NCI-H524 (cell line): ENCODE data around the gene PRKCA.
"Not testable (repeated sequence)": the region's sequence is repeated elsewhere in the genome, so short reads cannot be mapped to it uniquely, and the experiment has no call there.

ENCODE experiments used
- DNase-seq, 2 experiments: peaks; one replicate each; lab custom pipeline; 2025; lab: John Stamatoyannopoulos, UW

PRKCA gene

DNA sequence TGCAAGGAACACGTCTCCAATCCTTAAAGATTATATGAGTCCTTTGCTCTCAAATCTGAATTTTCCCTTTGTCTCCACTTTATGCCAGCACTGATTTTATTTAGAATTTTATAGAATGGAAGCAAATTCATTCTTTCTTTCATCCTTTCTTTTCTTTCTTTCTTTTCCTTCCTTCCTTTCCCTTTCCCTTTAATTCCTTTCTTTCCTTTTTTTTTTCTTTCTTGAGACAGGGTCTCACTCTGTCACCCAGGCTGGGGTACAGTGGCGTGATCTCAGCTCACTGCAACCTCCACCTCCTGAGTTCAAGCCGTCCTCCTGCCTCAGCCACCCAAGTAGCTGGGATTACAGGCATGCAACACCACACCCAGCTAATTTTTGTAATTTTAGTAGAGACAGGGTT, 187.2 kb downstream of the PRKCA start:
- DNase-seq = not testable (repeated sequence)

GRCh38 chr17:66491213-66491612, 188.8 kb downstream of the PRKCA start:
- DNase-seq = no peak

DNA sequence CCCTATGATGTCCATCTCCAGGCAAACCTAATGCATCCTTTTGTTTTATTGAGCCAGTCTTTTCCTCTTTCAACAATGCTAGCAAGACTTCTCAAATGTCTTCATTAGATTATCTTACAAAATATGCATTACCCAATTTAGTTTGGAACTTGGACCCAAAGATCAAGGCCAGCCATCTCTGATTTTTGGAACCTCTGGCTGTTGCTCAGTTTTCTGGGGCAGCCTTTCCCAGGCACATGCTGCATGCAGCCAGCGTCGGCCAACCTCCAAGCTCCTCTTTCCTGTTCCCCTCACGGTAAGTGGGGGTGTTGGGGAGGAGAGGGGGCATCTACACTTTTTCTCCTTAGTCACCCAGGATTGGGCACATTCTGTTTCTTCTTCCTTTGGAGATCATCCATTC, 189.3 kb downstream of the PRKCA start:
- no peak for DNase-seq

DNA sequence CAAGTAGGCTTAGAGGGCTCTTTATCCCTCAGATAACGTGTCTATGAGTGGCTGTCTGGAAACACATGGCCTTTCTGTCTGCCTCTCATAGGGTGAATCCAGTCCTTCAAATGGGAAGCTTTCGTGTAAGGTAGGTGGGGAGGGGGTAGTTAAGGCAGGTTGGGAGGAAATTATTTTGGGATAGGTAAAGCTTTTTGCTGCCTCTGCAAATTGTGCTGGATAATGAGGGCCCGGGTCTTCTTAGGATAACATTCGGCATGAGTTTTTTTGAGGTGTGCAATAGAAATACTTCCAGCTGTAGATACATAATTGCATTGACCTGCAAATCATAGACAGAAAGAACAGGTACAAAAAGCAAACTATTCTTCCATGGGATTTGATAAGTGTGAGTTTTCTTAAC, 189.7 kb downstream of the PRKCA start:
- peak in 1 of 2 experiments; percentile 12 for DNase-seq

DNA sequence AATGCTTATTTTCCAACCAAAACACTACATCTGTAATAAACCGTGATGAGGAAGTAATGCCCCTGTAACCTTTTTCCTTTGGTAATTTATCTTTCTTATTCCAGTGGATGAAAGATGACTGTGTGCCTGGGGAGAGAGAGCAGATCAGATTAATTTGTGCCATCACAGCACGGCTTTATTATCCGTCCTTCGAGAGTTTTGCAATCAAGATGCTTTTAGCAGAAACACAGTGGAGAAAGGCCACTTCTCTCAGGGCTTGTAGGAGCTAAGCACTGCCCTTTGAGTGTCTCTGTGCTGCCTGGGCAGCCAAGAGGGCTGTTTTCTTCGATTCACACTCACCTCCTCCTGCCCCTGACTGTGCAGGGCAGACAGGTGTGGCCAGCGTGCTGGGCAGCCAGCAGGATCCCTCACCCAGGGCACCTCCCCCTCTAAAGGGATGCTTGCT, 190.2 kb downstream of the PRKCA start:
- DNase-seq = no peak

DNA sequence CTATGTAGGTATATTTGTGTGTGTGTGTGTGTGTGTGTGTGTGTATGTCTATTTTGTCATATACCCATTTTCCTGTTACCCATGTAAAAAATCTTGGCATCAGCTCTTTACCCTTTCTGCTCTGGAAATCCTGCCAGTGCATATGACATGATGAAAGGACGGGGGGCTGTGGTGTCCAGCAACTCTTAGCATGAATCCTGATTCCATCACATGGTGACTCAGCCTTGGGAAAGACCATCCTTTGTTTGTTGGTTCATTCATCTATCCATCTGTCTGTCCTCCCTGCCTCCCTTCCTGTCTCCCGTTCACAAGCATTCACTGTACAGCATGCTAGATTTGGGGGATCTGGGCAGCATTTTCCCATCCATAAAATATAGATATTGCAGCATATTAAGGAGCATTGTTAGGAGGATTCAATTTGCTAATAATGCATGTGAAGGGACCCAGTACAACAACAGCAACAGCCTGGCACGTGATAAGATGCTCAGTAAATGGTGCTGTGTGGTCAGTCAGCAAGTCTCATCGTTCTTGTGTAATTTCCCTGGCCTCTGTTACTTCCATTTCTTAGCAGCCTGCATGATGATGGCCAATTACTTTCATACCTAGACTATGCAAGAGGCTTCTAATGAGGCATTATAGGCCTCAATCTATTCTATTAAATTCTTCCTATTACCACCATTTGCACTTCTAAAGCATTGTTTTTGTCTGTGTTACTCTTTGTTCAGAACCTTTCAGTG, 191.0 kb downstream of the PRKCA start:
- DNase-seq = no peak

DNA sequence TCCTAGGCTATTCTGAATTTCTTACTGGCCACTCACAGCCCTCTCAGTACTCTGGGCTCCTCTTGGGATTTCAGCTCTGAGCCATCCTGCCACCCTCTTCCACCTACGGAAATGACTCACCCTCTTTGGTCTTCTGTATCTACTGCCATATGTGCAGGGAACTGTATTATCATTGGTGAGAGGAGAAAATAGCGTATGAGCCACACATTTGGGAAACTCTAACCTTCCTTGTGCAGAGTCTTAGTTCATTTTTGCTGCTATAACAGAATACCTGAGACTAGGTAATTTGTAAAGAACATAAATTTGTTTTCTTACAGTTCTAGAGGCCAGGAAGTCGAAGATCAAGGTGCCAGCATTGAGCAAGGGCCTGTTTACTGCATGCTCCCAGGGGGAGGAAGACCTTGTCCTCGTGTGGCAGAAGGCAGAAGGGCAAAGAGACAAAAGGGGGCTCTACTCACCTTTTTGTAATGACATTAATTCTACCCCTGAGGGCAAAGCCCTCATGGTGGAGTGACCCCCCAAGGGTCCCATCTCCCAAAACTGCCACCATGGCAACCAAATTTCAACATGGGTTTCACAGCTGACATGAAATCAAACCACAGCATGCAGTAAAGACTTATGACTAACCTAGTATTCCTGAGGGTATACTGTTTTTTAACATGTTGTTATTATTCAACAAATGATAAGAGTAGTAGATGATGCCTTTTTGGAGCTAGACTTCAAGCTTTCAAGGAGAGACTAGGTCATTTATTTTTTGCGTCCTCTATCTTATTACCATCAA, 191.8 kb downstream of the PRKCA start:
- DNase-seq = no peak

- no peak for DNase-seq
Measured at GRCh38 chr17:66495035-66495434, 192.6 kb downstream of the PRKCA start.

DNA sequence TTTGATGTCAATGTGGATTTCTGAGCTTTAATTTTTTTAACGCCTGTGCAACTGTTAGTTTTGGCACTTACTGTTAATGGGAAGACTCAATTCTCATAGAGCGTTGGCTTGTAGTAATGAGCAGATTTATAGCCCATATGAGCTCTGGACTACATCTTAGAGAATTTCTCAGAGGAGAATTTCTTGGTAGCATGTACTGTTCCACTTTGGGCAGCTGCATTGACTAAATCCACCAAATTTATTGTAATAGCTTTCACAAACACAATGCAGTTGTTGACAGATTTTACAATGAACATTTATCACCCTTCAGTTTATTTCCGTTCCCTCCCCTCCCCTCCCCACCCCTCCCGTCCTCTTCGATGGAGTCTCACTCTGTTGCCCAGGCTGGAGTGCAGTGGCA, 193.9 kb downstream of the PRKCA start:
- no peak for DNase-seq

DNA sequence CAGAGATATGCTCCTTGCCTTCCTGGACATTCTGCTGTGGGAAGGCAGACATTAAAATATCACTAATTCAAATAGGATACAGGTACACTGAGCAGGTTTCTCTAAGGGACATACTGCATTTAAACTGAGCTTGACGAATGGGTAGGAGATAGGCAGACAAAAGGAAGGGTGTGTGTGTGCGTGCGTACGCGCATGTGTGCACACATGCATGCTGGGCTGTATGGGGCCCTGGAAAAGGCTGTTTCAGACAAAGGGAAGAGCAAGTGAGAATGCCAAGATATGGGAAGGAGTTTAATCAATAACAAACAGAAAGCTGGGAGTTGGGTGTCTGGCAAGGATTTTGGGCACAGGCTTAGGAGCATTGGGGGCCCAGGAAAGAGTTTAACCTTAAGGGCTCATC, 196.2 kb downstream of the PRKCA start:
- no peak for DNase-seq

GRCh38 chr17:66506641-66507040, 204.2 kb downstream of the PRKCA start:
- no peak for DNase-seq

DNA sequence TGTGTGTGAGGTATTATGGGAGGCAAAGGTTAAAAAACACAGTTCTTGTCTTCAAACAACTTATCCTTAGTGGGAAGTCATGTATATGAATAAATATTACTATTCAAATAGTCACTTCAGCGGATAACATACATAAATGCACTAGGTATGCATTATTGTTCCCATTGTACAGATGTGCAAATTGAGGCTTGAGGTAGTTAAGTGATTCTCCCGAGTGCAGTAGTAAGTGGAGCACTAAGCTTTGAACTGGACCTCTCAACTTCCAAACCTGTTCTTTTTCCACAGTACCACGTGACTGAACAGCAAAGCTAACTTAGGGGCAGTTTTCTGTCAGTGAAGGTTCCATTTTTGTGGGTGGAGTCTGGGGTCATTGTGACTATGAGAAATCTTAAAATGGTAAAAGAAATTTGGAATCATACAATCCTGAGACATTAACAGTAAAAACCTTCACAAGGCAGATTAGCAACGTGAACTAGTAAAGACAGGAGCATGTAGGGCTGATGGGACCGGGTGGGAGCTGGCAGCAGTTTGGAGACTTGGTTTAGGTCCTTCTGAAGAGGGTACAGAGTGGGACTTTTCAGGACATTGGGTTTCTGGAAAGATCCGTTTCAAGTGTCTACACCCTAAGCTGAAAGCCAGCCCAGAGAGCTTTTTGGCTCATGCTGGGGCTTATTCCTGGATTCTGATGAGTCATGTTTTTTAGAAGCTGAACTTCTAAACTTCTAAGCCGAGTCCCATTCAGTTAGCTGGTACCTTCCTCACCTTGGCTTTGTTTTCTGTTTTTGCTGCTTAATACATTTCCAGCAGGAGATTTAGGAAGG, 204.9 kb downstream of the PRKCA start:
- no peak for DNase-seq

DNA sequence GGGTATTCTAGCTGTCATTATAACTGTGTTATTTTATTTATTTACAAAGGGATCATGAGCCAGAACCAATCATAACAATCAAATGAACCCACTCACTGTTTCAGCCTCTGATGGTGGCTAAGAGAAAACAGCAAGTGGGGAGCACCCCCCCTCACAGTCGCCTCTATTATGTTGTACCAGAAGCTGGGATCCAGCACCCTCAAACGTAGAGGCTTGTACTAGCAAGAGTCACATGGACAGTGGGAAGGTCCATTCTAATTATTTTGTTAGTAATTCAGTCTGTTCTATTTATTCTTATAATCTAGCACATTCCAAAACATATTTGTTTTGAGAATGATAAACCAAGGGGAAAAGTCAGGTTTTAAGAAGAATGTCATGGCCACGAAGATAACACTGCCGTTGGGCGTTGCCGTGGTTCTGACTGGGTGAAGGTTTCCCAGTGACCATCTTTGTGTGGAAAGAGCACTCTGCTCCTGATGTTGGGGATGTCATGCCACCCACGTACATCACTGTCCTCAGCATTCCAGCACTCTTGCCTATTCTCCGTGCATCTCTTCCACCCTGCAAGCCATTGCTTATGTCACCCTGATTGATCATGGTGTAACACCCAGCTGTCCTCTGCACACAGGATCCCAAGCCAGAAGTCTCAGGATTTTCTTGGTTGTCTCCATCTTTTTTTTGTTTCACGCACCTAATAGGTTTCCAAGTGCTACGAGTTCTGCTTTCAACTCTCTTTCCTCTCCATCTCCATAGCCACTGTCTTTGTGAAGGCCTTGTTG, 205.8 kb downstream of the PRKCA start:
- DNase-seq = no peak

DNA sequence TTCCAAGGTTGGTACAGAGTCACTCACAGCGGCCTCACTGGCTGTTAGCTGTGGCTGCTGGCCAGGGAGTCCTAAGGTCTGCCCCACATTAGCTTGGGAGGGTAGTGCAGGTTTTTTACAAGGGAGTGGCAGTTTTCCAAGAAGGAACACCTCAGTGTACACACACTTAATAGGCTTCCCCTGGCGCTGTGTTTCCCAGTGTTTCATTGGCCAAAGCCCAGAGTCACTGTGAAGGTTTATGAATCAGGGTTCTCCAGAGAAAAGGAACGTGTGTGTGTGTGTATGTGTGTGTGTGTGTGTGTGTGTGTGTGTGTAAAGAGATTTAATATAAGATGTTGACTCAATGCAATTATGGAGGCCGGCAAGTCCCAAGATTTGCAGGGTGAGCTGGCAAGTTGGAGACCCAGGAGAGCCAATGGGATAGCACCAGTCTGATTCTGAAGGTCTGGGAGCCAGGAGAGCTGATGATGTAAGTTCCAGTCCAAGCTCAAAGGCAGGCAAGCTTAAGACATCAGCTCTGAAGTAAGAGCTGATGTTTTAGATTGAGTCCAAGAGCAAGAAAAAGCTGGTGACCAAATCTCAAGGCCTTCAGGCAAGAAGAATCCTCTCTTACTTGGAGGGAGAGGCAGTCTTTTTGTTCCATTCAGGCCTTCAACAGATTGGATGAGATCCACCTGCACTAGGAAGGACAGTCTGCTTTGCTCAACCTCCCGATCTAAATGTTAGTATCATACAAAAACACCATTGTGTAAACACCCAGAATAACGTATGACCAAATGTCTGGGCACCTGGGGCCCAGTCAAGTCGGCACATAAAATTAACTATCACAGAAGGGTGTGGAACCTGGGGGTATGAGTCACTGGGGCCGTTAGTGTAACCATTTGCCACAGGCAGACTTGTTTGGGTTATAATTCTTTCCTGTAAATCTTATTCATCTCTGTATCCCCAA, 206.8 kb downstream of the PRKCA start:
- no peak for DNase-seq

GRCh38 chr17:66509926-66510325, 207.5 kb downstream of the PRKCA start:
- no peak for DNase-seq

DNA sequence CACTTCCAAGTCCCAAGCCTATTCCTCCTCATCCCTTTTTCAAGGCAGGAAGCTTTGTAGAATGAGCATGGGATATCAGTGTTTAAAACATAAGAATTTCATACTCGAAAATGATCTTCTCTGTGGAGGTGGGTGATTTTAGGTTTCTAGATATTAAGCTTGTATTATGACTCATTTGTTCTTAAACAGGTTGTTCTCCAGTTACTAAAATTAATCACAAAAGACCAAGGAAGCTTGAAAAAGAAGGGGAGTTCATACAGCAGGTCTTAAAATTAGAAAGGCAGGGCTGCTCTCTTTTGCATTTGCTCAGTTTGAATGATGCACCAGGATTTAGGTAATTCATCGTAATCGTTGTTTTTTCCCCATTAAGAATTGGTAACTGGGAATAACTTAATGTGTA, 208.7 kb downstream of the PRKCA start:
- no peak for DNase-seq

- DNase-seq = no peak
Measured at GRCh38 chr17:66514227-66514806, 211.9 kb downstream of the PRKCA start.

DNA sequence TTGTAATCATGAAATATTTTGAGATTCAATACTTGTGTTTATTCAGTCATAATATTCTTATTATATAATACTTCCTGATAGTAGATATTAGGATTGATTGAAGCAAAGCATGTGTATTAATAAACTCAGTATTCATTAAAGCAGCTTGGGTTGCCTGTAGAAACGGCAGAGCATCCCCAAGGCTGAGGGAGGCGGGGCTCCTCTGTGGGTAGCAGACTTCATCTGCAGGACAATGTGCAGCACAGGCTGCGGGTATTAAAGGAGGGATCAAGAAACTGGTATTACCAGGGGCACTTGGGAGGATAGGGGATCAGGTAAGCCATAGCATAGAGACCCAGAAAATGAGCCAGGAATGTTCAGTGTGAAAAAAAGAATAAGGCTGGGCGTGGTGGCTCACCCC, 213.6 kb downstream of the PRKCA start:
- DNase-seq = no peak

DNA sequence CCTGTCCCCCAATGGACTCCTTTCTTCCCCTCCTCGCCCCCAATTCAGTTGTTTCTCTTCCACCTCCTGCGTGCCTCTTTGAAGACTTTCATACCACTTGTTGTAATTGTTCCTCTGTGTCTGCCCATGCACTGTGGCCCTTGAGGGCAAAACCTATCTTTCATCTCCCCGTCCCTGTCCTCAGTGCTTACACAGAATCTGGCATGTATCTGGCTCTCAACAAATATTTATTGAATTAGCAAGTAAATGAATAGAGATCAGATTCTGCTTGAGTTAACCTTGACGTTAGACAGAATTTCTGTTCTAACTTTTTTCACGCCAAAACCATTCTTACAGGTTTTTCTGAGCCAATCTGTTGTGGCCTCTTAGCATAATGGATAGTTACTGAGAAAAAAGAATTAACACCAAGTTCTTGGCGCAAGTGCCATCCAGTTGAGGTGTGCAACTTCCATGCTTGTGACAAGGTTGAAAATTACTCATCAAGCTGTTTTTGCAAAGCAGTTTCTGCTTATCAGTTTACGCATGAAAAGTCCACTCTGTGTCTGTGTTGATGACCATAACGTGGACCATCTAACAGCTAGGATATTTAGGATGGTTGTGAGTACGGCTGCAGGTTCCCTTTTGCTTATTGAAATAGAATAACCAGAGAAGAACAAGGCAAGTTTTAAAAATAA, 215.1 kb downstream of the PRKCA start:
- no peak for DNase-seq

DNA sequence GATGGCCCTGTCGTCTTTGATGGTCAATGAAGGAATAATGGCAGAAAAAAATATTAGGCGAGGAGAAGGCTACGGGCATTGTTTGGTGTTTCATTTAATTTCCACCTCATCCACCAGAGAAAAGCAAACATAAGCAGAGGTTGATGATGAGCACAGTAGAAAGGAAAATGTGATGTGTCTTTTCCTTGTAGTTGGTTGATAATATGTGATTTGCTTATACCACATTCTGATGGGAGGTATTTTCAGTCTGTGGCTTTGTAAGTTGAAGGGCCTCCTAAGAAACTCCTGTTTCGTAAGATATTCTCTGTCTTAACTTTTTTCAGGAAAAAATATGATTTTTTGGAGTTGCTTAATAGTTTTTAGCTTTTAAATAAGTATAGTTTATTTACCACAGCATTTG, 215.7 kb downstream of the PRKCA start:
- DNase-seq = no peak
